Neural cell (in vitro differentiated cells): Measurements from ENCODE around the gene ZNF853. TPM values are rescaled to one million over a fixed set of nuclear protein-coding genes. Genes with fewer than 3 reads are reported as not detected.

Experiments
- H2AFZ ChIP-seq: fragments of 200-600, 300-800 bp; sonication (generic), shearing (Covaris generic); 2 replicates; pipeline ENCODE4 v1.6.0; 2014; ENCODE audit warnings: low read depth, mild to moderate bottlenecking, antibody characterized with exemption, low read length, moderate library complexity
- H3F3A ChIP-seq: fragments of 200-600 bp; shearing (Covaris generic); 2 replicates; pipeline ENCODE4 v1.6.1; 2016; ENCODE audit warnings: mild to moderate bottlenecking, moderate library complexity, mixed read lengths, antibody characterized with exemption, low read length; ENCODE audit not compliant: insufficient read depth, poor library complexity, severe bottlenecking
- H3K27ac ChIP-seq: fragments of 200-600, 300-800 bp; sonication (generic), shearing (Covaris generic); 2 replicates; pipeline ENCODE4 v1.5.1; 2014; ENCODE audit warnings: mild to moderate bottlenecking, low read length, moderate library complexity
- H3K27me3 ChIP-seq: fragments of 300-800, 200-600 bp; sonication (generic), shearing (Covaris generic); 2 replicates; pipeline ENCODE4 v1.6.0; 2014; ENCODE audit warnings: mild to moderate bottlenecking, low read depth, low read length, moderate library complexity; ENCODE audit not compliant: insufficient read depth
- H3K36me3 ChIP-seq: fragments of 300-800, 200-600 bp; sonication (generic), shearing (Covaris generic); 2 replicates; pipeline ENCODE4 v1.5.1; 2014; ENCODE audit warnings: mild to moderate bottlenecking, antibody characterized with exemption, low read length, moderate library complexity; ENCODE audit not compliant: insufficient read depth
- H3K4me2 ChIP-seq: fragments of 300-800, 200-600 bp; sonication (generic), shearing (Covaris generic); 2 replicates; pipeline ENCODE4 v1.6.0; 2014; ENCODE audit warnings: mild to moderate bottlenecking, low read length
- H3K4me3 ChIP-seq: fragments of 300-800, 200-600 bp; sonication (generic), shearing (Covaris generic); 2 replicates; pipeline ENCODE4 v1.5.1; 2014; ENCODE audit warnings: mild to moderate bottlenecking, low read length, moderate library complexity
- H3K79me2 ChIP-seq: fragments of 200-600 bp; shearing (Covaris generic); replicated peaks from 2 replicates; pipeline ENCODE4 v1.6.0; 2014; ENCODE audit warnings: mild to moderate bottlenecking, low read length, moderate library complexity; ENCODE audit not compliant: insufficient read depth
- H3K9ac ChIP-seq: fragments of 300-800, 200-600 bp; sonication (generic), shearing (Covaris generic); 2 replicates; pipeline ENCODE4 v1.6.1; 2016; ENCODE audit warnings: mild to moderate bottlenecking, low read length, mixed read lengths
- H3K9me2 ChIP-seq: fragments of 200-600 bp; shearing (Covaris generic); 2 replicates; pipeline ENCODE4 v1.6.1; 2016; ENCODE audit warnings: mild to moderate bottlenecking, low read length, mixed read lengths; ENCODE audit not compliant: insufficient read depth
- H3K9me3 ChIP-seq: fragments of 200-600, 300-800 bp; sonication (generic), shearing (Covaris generic); 2 replicates; pipeline ENCODE4 v1.6.1; 2016; ENCODE audit warnings: mild to moderate bottlenecking, mixed run types, low read length, moderate library complexity, mixed read lengths
- H4K20me1 ChIP-seq: fragments of 200-600 bp; shearing (Covaris generic); 2 replicates; pipeline ENCODE4 v1.6.1; 2016; ENCODE audit warnings: mild to moderate bottlenecking, mixed run types; ENCODE audit not compliant: insufficient read depth
- CTCF ChIP-seq: fragments of 450-650 bp; IDR thresholded peaks from 2 replicates; pipeline ENCODE4 v1.5.1; 2014; ENCODE audit warnings: antibody characterized with exemption, mild to moderate bottlenecking, moderate library complexity; ENCODE audit not compliant: poor library complexity, severe bottlenecking
- EP300 ChIP-seq: fragments of 450-650 bp; conservative IDR thresholded peaks from 2 replicates; pipeline ENCODE4 v1.6.1; 2014; ENCODE audit warnings: antibody characterized with exemption, mild to moderate bottlenecking, moderate library complexity; ENCODE audit not compliant: poor library complexity, severe bottlenecking
- EZH2 ChIP-seq: fragments of 200-600, 300-800 bp; shearing (Covaris generic), sonication (generic); IDR thresholded peaks from 2 replicates; pipeline ENCODE4 v1.6.1; 2014; ENCODE audit warnings: antibody characterized with exemption, low read length, borderline replicate concordance, mild to moderate bottlenecking; ENCODE audit not compliant: insufficient read depth, poor library complexity, severe bottlenecking
- MXI1 ChIP-seq: fragments of 450-650 bp; conservative IDR thresholded peaks from 2 replicates; pipeline ENCODE4 v1.6.1; 2014; ENCODE audit warnings: antibody characterized with exemption, mild to moderate bottlenecking; ENCODE audit not compliant: poor library complexity, severe bottlenecking
- POLR2AphosphoS5 ChIP-seq: IDR thresholded peaks from 2 replicates; pipeline ENCODE4 v1.6.1; 2012
- RAD21 ChIP-seq: fragments of 450-650 bp; conservative IDR thresholded peaks from 2 replicates; pipeline ENCODE4 v1.6.1; 2014; ENCODE audit warnings: antibody characterized with exemption, mild to moderate bottlenecking, moderate library complexity
- SMC3 ChIP-seq: fragments of 450-650 bp; conservative IDR thresholded peaks from 2 replicates; pipeline ENCODE4 v1.6.1; 2014; ENCODE audit warnings: antibody characterized with exemption, mild to moderate bottlenecking, moderate library complexity; ENCODE audit not compliant: poor library complexity
- TAF1 ChIP-seq: IDR thresholded peaks from 2 replicates; pipeline ENCODE4 v1.6.1; 2012; ENCODE audit warnings: low read depth
- polyA plus RNA-seq: library from polyadenylated mRNA; depleted of rRNA; stranded (reverse); fragments of >200 nt; gene quantifications from 2 replicates; pipeline ENCODE4 v1.2.3, GENCODE V29; 2014
- TF ChIP-seq, protein P1 (sequence below): IDR thresholded peaks from 2 replicates; pipeline ENCODE4 v1.6.1; 2012; ENCODE audit warnings: borderline replicate concordance

Gene ZNF853
- polyA plus RNA-seq, 1 donor from 2014 or later: 8.7 TPM

DNA sequence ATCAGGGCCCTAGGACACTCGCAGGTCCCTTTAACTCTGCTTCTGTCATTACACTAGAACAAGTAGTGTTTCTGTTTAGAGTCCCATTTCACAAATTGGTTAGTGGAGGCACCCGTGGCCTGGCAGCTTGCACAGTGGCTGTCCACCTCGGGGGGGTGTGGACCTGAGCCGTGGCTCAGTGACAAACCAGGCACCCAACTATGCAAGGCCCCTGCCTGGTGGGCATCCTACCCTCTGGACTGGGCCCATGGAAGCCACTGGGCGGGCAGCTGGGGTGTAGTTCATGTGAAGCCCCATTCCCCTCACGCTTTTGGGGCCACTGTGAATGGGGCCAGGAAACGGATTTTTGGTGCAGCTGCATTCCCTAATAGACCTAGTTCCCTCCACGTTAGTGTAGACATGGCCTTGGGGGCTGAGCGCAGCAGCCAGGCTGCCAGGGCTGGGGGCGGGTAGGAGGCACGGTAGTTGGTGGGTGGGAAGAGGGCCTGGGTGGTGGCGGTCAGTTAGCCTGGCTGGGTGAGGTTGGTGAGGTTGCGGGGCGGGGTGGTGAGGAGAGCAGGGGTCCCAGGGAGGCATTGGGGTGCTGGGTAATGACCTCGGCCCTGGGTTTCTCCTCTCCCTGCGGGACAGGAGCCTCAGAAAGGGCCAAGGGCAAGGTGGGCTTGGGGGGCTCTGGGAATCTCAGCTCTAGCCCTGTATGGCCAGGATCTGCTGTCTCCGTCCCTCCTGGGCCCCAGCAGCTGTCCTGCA is 40.4 kb downstream of the ZNF853 start:
- Histone ChIP-seq H3K4me3 (no peak overlapping the region), H3K4me2 (no peak overlapping the region), H3K27me3 (no peaks in the 10 kb centered on the region), H3K36me3 (peaks cover 16% of the 10 kb centered on the region), H3K9me2 (no peaks in the 10 kb centered on the region), H3F3A (no peaks in the 10 kb centered on the region), H2AFZ (no peak overlapping the region), H3K9me3 (peaks cover 4% of the 10 kb centered on the region), H3K27ac (no peak overlapping the region), H3K79me2 (no peaks in the 10 kb centered on the region), H3K9ac (no peak overlapping the region), H4K20me1 (no peaks in the 10 kb centered on the region)
- TF ChIP-seq CTCF: no peak
- no peak for TF ChIP-seq EZH2
- TF ChIP-seq, protein P1, sequence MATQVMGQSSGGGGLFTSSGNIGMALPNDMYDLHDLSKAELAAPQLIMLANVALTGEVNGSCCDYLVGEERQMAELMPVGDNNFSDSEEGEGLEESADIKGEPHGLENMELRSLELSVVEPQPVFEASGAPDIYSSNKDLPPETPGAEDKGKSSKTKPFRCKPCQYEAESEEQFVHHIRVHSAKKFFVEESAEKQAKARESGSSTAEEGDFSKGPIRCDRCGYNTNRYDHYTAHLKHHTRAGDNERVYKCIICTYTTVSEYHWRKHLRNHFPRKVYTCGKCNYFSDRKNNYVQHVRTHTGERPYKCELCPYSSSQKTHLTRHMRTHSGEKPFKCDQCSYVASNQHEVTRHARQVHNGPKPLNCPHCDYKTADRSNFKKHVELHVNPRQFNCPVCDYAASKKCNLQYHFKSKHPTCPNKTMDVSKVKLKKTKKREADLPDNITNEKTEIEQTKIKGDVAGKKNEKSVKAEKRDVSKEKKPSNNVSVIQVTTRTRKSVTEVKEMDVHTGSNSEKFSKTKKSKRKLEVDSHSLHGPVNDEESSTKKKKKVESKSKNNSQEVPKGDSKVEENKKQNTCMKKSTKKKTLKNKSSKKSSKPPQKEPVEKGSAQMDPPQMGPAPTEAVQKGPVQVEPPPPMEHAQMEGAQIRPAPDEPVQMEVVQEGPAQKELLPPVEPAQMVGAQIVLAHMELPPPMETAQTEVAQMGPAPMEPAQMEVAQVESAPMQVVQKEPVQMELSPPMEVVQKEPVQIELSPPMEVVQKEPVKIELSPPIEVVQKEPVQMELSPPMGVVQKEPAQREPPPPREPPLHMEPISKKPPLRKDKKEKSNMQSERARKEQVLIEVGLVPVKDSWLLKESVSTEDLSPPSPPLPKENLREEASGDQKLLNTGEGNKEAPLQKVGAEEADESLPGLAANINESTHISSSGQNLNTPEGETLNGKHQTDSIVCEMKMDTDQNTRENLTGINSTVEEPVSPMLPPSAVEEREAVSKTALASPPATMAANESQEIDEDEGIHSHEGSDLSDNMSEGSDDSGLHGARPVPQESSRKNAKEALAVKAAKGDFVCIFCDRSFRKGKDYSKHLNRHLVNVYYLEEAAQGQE: no peak
- TF ChIP-seq POLR2AphosphoS5: no peak
- TF ChIP-seq TAF1: no peak
- no peak for TF ChIP-seq RAD21
- no peak for TF ChIP-seq MXI1
- no peak for TF ChIP-seq EP300
- TF ChIP-seq SMC3: no peak

- Histone ChIP-seq H3K27ac (no peak overlapping the region), H3K36me3 (peaks cover 14% of the 10 kb centered on the region), H3K9me3 (peaks cover 3% of the 10 kb centered on the region), H3F3A (no peaks in the 10 kb centered on the region), H2AFZ (no peak overlapping the region), H3K9me2 (no peaks in the 10 kb centered on the region), H3K4me3 (no peak overlapping the region), H3K79me2 (no peaks in the 10 kb centered on the region), H3K4me2 (no peak overlapping the region), H3K27me3 (no peaks in the 10 kb centered on the region), H3K9ac (no peak overlapping the region), H4K20me1 (no peaks in the 10 kb centered on the region)
- TF ChIP-seq EZH2 (no peak), RAD21 (no peak), EP300 (no peak), TAF1 (no peak), SMC3 (no peak), POLR2AphosphoS5 (no peak), CTCF (no peak), MXI1 (no peak)
- TF ChIP-seq, protein P1: no peak
Observed at GRCh38 chr7:6656413-6656812, 41.0 kb downstream of the ZNF853 start.
